PFSK-1 (cell line): ENCODE results near the gene RELL1.

Experiments
- POLR2AphosphoS5 ChIP-seq: IDR thresholded peaks from 2 replicates; pipeline ENCODE4 v1.6.1; 2012; ENCODE audit warnings: low read depth, mild to moderate bottlenecking, control low read depth, low read length, moderate library complexity
- REST ChIP-seq, 2 experiments: IDR thresholded peaks; 2 replicates each; pipeline versions ENCODE4 v1.6.1 to v1.8.0; 2011 to 2012; ENCODE audit warnings: low read depth in 2 of 2, low read length in 2 of 2, control low read depth in 1 of 2, inconsistent platforms in 1 of 2, mild to moderate bottlenecking in 1 of 2, moderate library complexity in 1 of 2; ENCODE audit not compliant: insufficient read depth in 1 of 2
- SIN3A ChIP-seq: IDR thresholded peaks from 2 replicates; pipeline ENCODE4 v1.6.1; 2012; ENCODE audit warnings: mild to moderate bottlenecking, low read length, moderate library complexity, borderline replicate concordance; ENCODE audit not compliant: insufficient read depth
- TAF1 ChIP-seq: IDR thresholded peaks from 2 replicates; pipeline ENCODE4 v1.6.1; 2012; ENCODE audit warnings: low read length, control low read depth, borderline replicate concordance; ENCODE audit not compliant: insufficient read depth

GRCh38 chr4:37689353-37690095, 3.3 kb upstream of the RELL1 start:
- no peak for TF ChIP-seq POLR2AphosphoS5
- TF ChIP-seq REST (IDR thresholded peaks at IDR 0.05; ENCODE audit: insufficient read depth in 1 of 2, low read depth in 2 of 2, low read length in 2 of 2): no peak
- TF ChIP-seq TAF1: no peak
- no peak for TF ChIP-seq SIN3A
